GM21825 (cell line): Measurements from ENCODE around the gene CPZ.
"Not testable (repeated sequence)": the region's sequence is repeated elsewhere in the genome, so short reads cannot be mapped to it uniquely, and the experiment has no call there.

ENCODE experiments used
- ATAC-seq: cut with Tn5 transposase; IDR thresholded peaks from one replicate; pipeline ENCODE4 v1.9.1; 2021; ENCODE audit warnings: mild to moderate bottlenecking, moderate library complexity; ENCODE audit not compliant: unreplicated experiment

Gene CPZ

GRCh38 chr4:8556341-8557150 is 36.0 kb upstream of the CPZ start:
- ATAC-seq: no peak

GRCh38 chr4:8557151-8558076 is 35.2 kb upstream of the CPZ start:
- no peak for ATAC-seq

- ATAC-seq: no peak
Observed at GRCh38 chr4:8558080-8558960, 34.2 kb upstream of the CPZ start.

- ATAC-seq: no peak
Observed at GRCh38 chr4:8559011-8559410, 33.6 kb upstream of the CPZ start.

- ATAC-seq: no peak
Observed at GRCh38 chr4:8559524-8560264, 32.9 kb upstream of the CPZ start.

GRCh38 chr4:8560265-8561047 is 32.1 kb upstream of the CPZ start:
- no peak for ATAC-seq

- ATAC-seq: no peak
Observed at GRCh38 chr4:8564595-8564994, 28.0 kb upstream of the CPZ start.

- no peak for ATAC-seq
Observed at GRCh38 chr4:8568068-8568668, 24.4 kb upstream of the CPZ start.

- ATAC-seq: no peak
Observed at GRCh38 chr4:8570201-8570600, 22.4 kb upstream of the CPZ start.

- ATAC-seq: no peak
Observed at GRCh38 chr4:8571702-8572685, 20.6 kb upstream of the CPZ start.

- no peak for ATAC-seq
Observed at GRCh38 chr4:8573266-8573665, 19.3 kb upstream of the CPZ start.

GRCh38 chr4:8574796-8575370 is 17.7 kb upstream of the CPZ start:
- no peak for ATAC-seq

GRCh38 chr4:8575457-8575856 is 17.1 kb upstream of the CPZ start:
- no peak for ATAC-seq

- not testable (repeated sequence) for ATAC-seq
Observed at GRCh38 chr4:8576591-8576990, 16.0 kb upstream of the CPZ start.

- ATAC-seq: no peak
Observed at GRCh38 chr4:8577046-8577445, 15.5 kb upstream of the CPZ start.

- no peak for ATAC-seq
Observed at GRCh38 chr4:8577972-8578371, 14.6 kb upstream of the CPZ start.

- no peak for ATAC-seq
Observed at GRCh38 chr4:8578717-8579116, 13.8 kb upstream of the CPZ start.
